Measurements from ENCODE around the gene AXIN1.
"Not testable (repeated sequence)": the region's sequence is repeated elsewhere in the genome, so short reads cannot be mapped to it uniquely, and the experiment has no call there.

AXIN1 gene

GRCh38 chr16:369866-370436 lies 17.4 kb upstream of the AXIN1 start:
- DNase-seq = no peak

DNA sequence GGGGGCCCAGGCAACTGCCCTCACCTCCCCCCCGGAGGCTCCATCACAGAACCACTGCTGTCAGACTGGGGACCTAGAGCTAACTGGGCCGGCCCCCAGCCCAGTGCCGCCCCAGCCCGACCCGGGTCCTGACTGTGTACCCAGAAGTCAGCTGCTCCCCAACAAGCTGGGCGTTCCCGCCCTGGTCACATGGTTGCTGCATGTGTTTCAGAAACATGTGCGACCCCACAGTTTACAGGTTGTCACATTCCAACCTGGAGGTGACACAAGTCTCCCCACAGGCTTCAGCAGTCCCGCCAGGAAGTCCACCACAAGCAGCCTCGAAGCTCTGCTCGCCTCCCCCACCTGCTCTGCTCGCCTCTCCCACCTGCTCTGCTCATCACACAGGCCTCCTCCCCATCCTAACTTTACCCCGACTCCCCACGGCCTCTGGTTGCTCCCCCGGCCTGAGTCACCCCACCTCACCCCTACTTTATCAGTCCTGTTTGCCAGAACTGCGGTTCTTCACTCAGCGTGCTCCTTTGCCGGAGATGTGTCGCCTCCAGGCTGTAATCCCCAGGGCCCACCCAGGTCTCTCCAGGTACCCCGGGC lies 16.8 kb upstream of the AXIN1 start:
- no peak for DNase-seq

- no peak for DNase-seq
Observed at GRCh38 chr16:368388-369158, 16.1 kb upstream of the AXIN1 start.

DNA sequence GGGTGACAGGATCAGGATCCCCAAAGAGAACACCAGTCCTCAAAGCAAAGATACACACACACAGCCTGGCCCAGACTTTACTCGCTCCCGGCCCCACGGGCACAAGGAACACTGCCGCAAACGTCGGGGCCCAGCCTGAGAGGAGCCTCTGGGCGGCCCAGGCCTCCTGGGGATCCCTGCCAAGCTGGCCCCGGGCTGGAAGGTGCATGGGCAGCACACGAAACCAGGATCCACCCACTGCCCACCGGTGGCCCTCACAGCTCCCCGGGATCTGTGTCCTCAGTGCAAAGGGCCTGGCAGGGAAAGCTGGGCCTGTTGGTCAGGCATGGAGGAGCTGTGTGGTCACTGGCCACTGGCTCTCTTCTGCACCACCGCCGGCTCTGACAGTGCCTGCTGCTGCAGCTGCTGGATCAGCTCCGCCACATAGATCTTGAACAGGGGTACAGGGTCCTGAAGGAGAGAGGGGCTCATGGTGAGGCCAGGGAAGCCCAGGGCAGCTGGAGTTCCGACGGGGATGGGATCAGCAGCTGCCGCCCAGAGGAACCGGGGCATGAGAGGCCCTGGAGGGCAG lies 14.9 kb upstream of the AXIN1 start:
- DNase-seq = no peak

- DNase-seq = no peak
Observed at GRCh38 chr16:366476-366875, 14.0 kb upstream of the AXIN1 start.

DNA sequence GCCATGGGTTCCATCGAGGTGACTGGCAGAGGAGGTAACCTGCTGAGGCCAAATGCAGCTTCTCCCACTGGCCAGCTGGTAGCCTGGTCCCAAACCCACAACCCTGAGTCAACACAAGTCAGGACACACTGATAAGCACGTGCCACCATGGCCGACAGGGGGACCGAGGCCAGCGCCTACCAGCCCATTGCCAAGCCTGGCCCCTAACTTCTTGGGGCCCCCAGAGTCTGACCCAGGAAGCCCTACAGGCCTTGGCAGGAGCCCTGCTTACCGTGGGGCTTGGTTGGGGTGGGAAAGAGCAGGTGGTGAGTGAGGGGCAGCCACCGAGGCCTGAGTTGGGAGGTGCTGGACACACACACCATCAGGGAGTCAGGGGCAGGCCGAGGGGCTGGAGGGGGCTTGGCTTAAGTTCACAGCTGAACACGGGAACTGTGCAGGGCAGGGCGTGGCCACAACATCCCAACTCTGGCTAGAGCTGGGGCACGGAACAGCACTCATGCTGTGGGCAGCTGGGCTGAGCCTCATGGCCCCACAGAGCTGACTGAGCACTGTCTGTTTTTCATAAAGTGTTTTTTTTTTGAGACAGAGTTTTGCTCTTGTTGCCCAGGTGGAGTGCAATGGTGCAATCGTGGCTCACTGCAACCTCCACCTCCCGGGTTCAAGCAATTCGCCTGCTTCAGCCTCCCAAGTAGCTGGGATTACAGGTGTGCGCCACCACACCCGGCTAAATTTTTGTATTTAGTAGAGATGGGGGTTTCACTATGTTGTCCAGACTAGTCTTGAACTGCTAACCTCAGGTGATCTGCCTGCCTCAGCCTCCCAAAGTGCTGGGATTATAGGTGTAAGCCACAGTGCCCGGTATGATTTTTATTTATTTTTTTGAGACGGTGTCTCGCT lies 12.3 kb upstream of the AXIN1 start:
- no peak for DNase-seq

DNA sequence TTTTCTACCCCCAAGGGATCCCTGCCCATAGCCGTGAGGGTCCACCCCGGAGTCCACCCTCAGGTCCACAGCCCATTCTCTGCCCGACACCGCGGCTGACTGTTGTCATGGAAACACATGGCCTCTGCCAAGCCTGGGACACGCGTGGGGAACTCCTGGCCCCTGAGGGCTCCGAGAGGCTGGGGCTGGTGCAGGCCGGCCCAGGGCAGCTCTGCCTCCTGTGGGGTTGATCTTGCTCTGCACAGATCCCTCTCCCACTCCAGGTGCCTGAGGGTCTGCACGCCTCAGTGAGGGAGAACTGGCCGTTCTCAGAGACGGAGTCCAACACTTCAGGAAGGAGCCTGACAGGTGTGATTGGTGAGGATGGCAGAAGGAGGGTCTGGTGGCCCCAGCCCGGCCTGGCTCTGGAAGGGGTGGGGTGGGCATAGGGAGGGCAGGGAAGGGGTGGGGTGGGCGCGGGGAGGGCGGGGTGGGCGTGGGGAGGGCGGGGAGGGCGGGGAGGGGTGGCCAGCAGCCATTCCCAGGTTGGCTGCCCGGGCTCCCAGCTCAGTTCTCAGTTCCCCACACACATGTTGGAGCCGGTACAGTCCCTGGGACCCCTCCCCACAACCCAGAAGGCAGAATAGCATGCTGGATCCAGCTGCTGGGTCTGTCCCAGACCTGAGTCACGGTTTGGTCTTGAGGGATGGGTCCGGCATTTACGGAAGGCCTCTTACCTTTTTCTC lies 11.4 kb upstream of the AXIN1 start:
- DNase-seq = no peak

GRCh38 chr16:363110-363765 lies 10.7 kb upstream of the AXIN1 start:
- DNase-seq = no peak

GRCh38 chr16:362702-362999 lies 10.1 kb upstream of the AXIN1 start:
- DNase-seq = not testable (repeated sequence)

GRCh38 chr16:361872-362701 lies 9.6 kb upstream of the AXIN1 start:
- peak; percentile 82 for DNase-seq

DNA sequence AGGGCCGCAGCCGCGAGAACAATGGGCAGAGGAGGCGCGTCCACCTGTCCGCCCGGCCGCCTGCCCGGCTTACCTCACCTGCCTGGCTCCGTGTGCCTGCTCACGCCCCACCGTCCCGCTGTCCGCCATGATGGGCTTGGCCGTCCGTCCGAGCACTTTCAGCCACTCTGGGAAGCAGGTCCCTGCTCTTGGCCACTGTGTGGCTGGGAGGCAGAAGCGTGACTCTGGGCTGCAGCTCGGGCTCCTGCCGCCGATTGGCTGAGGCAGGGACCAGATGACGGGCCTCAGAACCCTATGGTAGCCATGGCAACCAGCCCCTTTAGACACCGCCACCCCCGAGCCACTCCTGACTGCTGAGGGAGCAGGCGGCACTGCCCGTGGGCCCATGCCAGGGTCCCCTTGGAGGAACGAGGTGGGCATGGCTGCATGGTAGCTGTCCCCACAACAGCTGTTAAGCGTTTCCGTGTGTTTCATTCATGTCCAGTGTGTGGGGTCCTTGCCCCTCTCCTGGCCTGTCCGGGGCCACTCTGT lies 8.9 kb upstream of the AXIN1 start:
- DNase-seq = no peak

GRCh38 chr16:360698-361336 lies 8.3 kb upstream of the AXIN1 start:
- DNase-seq = no peak

DNA sequence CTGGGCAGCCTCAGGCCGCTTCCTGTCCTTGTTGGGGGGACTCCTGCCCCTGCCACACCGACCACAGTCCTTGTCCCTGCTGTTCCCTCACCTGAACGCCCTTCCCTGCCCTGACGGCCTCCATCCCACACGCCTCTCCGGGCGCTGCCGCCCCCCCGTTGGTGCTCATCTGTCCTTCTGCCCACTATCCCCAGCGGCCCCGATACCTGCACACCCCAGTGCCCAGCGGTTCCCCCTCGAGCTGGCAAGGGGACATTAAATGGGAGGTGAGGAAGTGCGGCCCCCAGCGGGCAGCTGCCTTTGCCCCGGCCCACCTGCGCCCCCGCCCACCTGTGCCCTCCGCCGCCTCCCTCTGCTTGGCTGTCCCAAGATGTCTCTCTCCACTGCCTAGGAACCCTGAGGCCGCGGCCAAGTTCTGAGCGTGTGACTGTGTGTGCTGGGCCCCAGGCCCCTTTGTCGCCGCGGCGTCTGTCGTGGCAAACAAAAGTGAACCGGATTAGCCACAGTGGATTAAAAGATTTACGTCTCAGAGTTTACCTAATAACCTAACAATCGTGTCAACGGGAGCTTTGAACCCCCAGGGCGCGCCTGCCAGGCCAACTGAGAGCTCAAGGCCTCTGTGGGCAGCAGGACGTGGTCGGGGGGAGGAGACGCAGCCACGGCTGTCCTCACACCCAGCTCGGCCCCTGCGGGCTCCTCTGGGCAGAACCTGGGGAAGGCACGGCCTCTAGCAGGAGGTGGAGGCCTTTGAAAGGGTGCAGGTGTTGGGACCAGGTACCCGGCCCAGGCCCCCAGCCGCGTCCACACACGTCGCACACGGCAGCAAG lies 7.6 kb upstream of the AXIN1 start:
- DNase-seq = no peak

DNA sequence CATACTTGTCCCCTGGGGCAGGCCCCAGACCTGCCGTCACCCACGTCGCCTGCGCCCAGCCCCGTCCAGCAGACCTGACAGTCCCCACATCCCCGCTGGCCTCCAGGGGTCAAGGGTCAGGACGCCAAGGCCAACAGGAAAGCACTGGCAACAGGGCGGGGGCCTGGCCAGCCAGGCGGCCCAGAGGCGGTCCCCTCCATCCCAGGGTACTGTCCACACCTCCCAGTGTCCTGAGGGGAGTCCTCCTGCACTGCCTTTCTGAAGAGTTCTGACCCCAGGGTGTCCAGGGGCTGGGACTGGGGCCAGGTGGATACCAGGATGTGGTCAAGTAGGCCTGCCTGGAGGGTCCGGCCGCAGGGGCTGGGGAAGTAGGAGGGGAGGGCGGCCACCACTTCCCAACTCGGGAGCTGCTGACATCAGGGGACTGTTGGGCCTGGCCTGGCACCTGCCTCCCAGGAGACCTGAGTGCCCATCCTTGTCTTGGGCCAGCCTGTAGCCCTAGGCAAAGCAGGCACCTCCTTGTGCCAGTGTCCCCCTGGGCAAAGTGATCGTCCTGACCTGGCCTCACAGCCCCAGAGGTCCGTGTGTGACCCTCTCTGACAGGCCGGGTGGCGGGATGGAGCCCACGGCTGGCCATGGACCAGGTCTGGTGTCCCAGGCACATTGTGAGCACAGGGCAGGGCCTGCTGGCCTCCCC lies 6.7 kb upstream of the AXIN1 start:
- no peak for DNase-seq

GRCh38 chr16:356741-357140 lies 4.2 kb upstream of the AXIN1 start:
- DNase-seq = no peak

- DNase-seq = no peak
Observed at GRCh38 chr16:354971-355461, 2.5 kb upstream of the AXIN1 start.

GRCh38 chr16:354291-354881 lies 1.9 kb upstream of the AXIN1 start:
- no peak for DNase-seq
